ENCODE data around the gene TNXB. TPM values are rescaled to one million over a fixed set of nuclear protein-coding genes. Genes with fewer than 3 reads are reported as not detected.
A peak's percentile ranks its signal among the peaks of the same experiment; 100 is the strongest.

The TNXB gene
- total RNA-seq, 1 donor from 2014 or later, result 0.23 TPM

- TF ChIP-seq CTCF (conservative IDR thresholded peaks at IDR 0.05; ENCODE audit: low read depth, low read length), result no peak
Measured at GRCh38 chr6:32117461-32117860, 8.3 kb upstream of the TNXB start.

GRCh38 chr6:32116674-32117073 is 7.5 kb upstream of the TNXB start:
- DNase-seq (ENCODE audit: low read depth), result no peak
- H3K4me3 ChIP-seq (ENCODE audit: low read depth, low read length), result no peak overlapping the region
- peak; percentile 41 for TF ChIP-seq CTCF (conservative IDR thresholded peaks at IDR 0.05; ENCODE audit: low read depth, low read length)

More at GRCh38 chr6:32117461-32117860, 8.3 kb upstream of the TNXB start:
- no peak for DNase-seq (ENCODE audit: low read depth)
- no peak overlapping the region for H3K4me3 ChIP-seq (ENCODE audit: low read depth, low read length)

GRCh38 chr6:32115623-32116022 is 6.5 kb upstream of the TNXB start:
- H3K4me3 ChIP-seq (ENCODE audit: low read depth, low read length), result no peak overlapping the region
- no peak for TF ChIP-seq CTCF (conservative IDR thresholded peaks at IDR 0.05; ENCODE audit: low read depth, low read length)
- DNase-seq (ENCODE audit: low read depth), result no peak

GRCh38 chr6:32114796-32115195 is 5.7 kb upstream of the TNXB start:
- H3K4me3 ChIP-seq (ENCODE audit: low read depth, low read length), result no peak overlapping the region

GRCh38 chr6:32113386-32114352 is 4.5 kb upstream of the TNXB start:
- TF ChIP-seq CTCF (conservative IDR thresholded peaks at IDR 0.05; ENCODE audit: low read depth, low read length), result peak; percentile 64
- DNase-seq (ENCODE audit: low read depth), result peak; percentile 63
- no peak overlapping the region for H3K4me3 ChIP-seq (ENCODE audit: low read depth, low read length)

More at GRCh38 chr6:32114796-32115195, 5.7 kb upstream of the TNXB start:
- TF ChIP-seq CTCF (conservative IDR thresholded peaks at IDR 0.05; ENCODE audit: low read depth, low read length), result no peak
- no peak for DNase-seq (ENCODE audit: low read depth)

- DNase-seq (ENCODE audit: low read depth), result no peak
- no peak overlapping the region for H3K4me3 ChIP-seq (ENCODE audit: low read depth, low read length)
- TF ChIP-seq CTCF (conservative IDR thresholded peaks at IDR 0.05; ENCODE audit: low read depth, low read length), result no peak
Measured at GRCh38 chr6:32112431-32112980, 3.4 kb upstream of the TNXB start.

All from epithelial cell of proximal tubule (primary cell).